ENCODE data around the gene SAMD7. TPM values are rescaled to one million over a fixed set of nuclear protein-coding genes. Genes with fewer than 3 reads are reported as not detected.

SAMD7 gene
- total and polyA plus RNA-seq, 2 of the 13 experiments (the other 11 are each of a cell fraction or from before 2014, with no cell fraction given), result not detected

DNA sequence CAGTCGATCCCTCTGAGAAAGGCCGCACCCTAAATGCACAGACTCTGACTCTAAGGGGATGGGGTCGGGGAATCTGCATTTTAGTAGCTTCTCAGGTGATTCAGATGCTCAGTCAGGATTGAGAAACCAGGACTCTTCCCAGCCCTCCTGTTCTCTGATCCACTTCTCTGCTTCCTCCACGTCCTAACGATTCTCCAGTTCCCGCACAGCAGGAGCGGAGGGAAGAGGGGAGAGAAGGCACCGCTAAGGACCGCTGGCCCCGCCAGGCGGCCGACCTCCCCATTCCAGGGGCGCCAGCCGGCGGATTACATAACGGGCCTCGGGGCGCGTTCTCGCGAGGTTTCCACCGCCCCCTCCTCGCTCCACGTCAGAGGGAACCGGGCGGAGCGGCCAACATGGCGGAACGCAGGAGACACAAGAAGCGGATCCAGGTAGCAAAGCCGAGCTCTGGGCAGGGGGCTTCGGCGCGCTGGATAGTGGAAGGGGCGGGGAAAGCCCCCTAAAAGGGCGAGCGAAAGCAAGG, 55.1 kb downstream of the SAMD7 start, which contains the start of gene SEC62 (continued):
- TF ChIP-seq, protein P1, sequence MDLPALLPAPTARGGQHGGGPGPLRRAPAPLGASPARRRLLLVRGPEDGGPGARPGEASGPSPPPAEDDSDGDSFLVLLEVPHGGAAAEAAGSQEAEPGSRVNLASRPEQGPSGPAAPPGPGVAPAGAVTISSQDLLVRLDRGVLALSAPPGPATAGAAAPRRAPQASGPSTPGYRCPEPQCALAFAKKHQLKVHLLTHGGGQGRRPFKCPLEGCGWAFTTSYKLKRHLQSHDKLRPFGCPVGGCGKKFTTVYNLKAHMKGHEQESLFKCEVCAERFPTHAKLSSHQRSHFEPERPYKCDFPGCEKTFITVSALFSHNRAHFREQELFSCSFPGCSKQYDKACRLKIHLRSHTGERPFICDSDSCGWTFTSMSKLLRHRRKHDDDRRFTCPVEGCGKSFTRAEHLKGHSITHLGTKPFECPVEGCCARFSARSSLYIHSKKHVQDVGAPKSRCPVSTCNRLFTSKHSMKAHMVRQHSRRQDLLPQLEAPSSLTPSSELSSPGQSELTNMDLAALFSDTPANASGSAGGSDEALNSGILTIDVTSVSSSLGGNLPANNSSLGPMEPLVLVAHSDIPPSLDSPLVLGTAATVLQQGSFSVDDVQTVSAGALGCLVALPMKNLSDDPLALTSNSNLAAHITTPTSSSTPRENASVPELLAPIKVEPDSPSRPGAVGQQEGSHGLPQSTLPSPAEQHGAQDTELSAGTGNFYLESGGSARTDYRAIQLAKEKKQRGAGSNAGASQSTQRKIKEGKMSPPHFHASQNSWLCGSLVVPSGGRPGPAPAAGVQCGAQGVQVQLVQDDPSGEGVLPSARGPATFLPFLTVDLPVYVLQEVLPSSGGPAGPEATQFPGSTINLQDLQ (CRISPR knock-in tag; IDR thresholded peaks at IDR 0.05), result 0 out of 2 replicates have a peak, but pooled peaks have one; percentile 8
- TF ChIP-seq, protein P2, sequence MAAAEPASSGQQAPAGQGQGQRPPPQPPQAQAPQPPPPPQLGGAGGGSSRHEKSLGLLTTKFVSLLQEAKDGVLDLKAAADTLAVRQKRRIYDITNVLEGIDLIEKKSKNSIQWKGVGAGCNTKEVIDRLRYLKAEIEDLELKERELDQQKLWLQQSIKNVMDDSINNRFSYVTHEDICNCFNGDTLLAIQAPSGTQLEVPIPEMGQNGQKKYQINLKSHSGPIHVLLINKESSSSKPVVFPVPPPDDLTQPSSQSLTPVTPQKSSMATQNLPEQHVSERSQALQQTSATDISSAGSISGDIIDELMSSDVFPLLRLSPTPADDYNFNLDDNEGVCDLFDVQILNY (CRISPR knock-in tag; conservative IDR thresholded peaks at IDR 0.05), result 0 out of 2 replicates have a peak, but pooled peaks have one; percentile 24
- TF ChIP-seq KDM1A (CRISPR knock-in tag; IDR thresholded peaks at IDR 0.05), result peak; percentile 36; the same call in 1 of the 2 replicates
- peak; percentile 94 for TF ChIP-seq HOXA3 (CRISPR knock-in tag; IDR thresholded peaks at IDR 0.05)
- 0 out of 2 replicates have a peak, but pooled peaks have one; percentile 57 for TF ChIP-seq RFXAP (CRISPR knock-in tag; IDR thresholded peaks at IDR 0.05; ENCODE audit: borderline replicate concordance)
- TF ChIP-seq, protein P3, sequence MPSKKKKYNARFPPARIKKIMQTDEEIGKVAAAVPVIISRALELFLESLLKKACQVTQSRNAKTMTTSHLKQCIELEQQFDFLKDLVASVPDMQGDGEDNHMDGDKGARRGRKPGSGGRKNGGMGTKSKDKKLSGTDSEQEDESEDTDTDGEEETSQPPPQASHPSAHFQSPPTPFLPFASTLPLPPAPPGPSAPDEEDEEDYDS (CRISPR knock-in tag; IDR thresholded peaks at IDR 0.05), result peak; percentile 70
- 0 out of 2 replicates have a peak, but pooled peaks have one; percentile 21 for TF ChIP-seq TEAD2 (CRISPR knock-in tag; IDR thresholded peaks at IDR 0.05)
- TF ChIP-seq RBFOX2 (IDR thresholded peaks at IDR 0.05; ENCODE audit: low read depth, low read length), result peak; percentile 91
- TF ChIP-seq, protein P4, sequence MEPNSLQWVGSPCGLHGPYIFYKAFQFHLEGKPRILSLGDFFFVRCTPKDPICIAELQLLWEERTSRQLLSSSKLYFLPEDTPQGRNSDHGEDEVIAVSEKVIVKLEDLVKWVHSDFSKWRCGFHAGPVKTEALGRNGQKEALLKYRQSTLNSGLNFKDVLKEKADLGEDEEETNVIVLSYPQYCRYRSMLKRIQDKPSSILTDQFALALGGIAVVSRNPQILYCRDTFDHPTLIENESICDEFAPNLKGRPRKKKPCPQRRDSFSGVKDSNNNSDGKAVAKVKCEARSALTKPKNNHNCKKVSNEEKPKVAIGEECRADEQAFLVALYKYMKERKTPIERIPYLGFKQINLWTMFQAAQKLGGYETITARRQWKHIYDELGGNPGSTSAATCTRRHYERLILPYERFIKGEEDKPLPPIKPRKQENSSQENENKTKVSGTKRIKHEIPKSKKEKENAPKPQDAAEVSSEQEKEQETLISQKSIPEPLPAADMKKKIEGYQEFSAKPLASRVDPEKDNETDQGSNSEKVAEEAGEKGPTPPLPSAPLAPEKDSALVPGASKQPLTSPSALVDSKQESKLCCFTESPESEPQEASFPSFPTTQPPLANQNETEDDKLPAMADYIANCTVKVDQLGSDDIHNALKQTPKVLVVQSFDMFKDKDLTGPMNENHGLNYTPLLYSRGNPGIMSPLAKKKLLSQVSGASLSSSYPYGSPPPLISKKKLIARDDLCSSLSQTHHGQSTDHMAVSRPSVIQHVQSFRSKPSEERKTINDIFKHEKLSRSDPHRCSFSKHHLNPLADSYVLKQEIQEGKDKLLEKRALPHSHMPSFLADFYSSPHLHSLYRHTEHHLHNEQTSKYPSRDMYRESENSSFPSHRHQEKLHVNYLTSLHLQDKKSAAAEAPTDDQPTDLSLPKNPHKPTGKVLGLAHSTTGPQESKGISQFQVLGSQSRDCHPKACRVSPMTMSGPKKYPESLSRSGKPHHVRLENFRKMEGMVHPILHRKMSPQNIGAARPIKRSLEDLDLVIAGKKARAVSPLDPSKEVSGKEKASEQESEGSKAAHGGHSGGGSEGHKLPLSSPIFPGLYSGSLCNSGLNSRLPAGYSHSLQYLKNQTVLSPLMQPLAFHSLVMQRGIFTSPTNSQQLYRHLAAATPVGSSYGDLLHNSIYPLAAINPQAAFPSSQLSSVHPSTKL (CRISPR knock-in tag; IDR thresholded peaks at IDR 0.05), result peak; percentile 83
- no peak; the same call in 1 of the 2 replicates for TF ChIP-seq SETDB1 (CRISPR knock-in tag; IDR thresholded peaks at IDR 0.05; ENCODE audit: borderline replicate concordance)
- TF ChIP-seq, protein P5, sequence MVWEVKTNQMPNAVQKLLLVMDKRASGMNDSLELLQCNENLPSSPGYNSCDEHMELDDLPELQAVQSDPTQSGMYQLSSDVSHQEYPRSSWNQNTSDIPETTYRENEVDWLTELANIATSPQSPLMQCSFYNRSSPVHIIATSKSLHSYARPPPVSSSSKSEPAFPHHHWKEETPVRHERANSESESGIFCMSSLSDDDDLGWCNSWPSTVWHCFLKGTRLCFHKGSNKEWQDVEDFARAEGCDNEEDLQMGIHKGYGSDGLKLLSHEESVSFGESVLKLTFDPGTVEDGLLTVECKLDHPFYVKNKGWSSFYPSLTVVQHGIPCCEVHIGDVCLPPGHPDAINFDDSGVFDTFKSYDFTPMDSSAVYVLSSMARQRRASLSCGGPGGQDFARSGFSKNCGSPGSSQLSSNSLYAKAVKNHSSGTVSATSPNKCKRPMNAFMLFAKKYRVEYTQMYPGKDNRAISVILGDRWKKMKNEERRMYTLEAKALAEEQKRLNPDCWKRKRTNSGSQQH (CRISPR knock-in tag; IDR thresholded peaks at IDR 0.05; ENCODE audit: low read depth), result peak; percentile 34; the same call in 1 of the 2 replicates
- TF ChIP-seq NR2F6 (IDR thresholded peaks at IDR 0.05), result peak; percentile 19; the same call in 1 of the 2 replicates
- TF ChIP-seq NR2F6 (CRISPR knock-in tag; IDR thresholded peaks at IDR 0.05), result peak; percentile 47
- peak; percentile 73; the same call in 1 of the 2 replicates for TF ChIP-seq CBX5 (CRISPR knock-in tag; IDR thresholded peaks at IDR 0.05; ENCODE audit: borderline replicate concordance)
- no peak for TF ChIP-seq ZNF296 (CRISPR knock-in tag; conservative IDR thresholded peaks at IDR 0.05)
- TF ChIP-seq ZNF484 (CRISPR knock-in tag; IDR thresholded peaks at IDR 0.05; ENCODE audit: borderline replicate concordance, low read depth), result no peak
- TF ChIP-seq ZNF331 (CRISPR knock-in tag; IDR thresholded peaks at IDR 0.05), result peak; percentile 76
- TF ChIP-seq, protein P6, sequence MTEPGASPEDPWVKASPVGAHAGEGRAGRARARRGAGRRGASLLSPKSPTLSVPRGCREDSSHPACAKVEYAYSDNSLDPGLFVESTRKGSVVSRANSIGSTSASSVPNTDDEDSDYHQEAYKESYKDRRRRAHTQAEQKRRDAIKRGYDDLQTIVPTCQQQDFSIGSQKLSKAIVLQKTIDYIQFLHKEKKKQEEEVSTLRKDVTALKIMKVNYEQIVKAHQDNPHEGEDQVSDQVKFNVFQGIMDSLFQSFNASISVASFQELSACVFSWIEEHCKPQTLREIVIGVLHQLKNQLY (CRISPR knock-in tag; IDR thresholded peaks at IDR 0.05), result 0 out of 2 replicates have a peak, but pooled peaks have one; percentile 38
- peak; percentile 74; the same call in 1 of the 2 replicates for TF ChIP-seq FOXJ3 (CRISPR knock-in tag; IDR thresholded peaks at IDR 0.05; ENCODE audit: borderline replicate concordance)
- TF ChIP-seq GABPB1 (CRISPR knock-in tag; IDR thresholded peaks at IDR 0.05), result peak; percentile 80
- TF ChIP-seq ERF (CRISPR knock-in tag; IDR thresholded peaks at IDR 0.05), result peak; percentile 82
